H9 (cell line): ENCODE results near the gene C19orf47. TPM values are rescaled to one million over a fixed set of nuclear protein-coding genes. Genes with fewer than 3 reads are reported as not detected.

Experiments
- DNase-seq: peaks from one replicate; pipeline ENCODE4 v3.0.0-alpha.2; 2017
- H2AFZ ChIP-seq: one replicate; pipeline ENCODE4 v1.6.1; 2013; ENCODE audit warnings: mild to moderate bottlenecking, low read length, control low read depth, moderate library complexity
- H2AK5ac ChIP-seq: 2 replicates; pipeline ENCODE4 v1.6.1; 2013; ENCODE audit warnings: low read length, control low read depth, mixed read lengths; ENCODE audit not compliant: insufficient read length
- H2BK120ac ChIP-seq: one replicate; pipeline ENCODE4 v1.6.1; 2013; ENCODE audit warnings: low read depth, mild to moderate bottlenecking, low read length, control low read depth, inconsistent platforms; ENCODE audit not compliant: poor library complexity, severe bottlenecking
- H2BK12ac ChIP-seq: 2 replicates; pipeline ENCODE4 v1.6.1; 2013; ENCODE audit warnings: low read length, control low read depth, mixed read lengths, low read depth; ENCODE audit not compliant: insufficient read length
- H2BK15ac ChIP-seq: 2 replicates; pipeline ENCODE4 v1.6.1; 2013; ENCODE audit warnings: low read depth, low read length, control low read depth
- H2BK20ac ChIP-seq: one replicate; pipeline ENCODE4 v1.6.1; 2013; ENCODE audit warnings: low read depth, mild to moderate bottlenecking, low read length, control low read depth, inconsistent platforms; ENCODE audit not compliant: poor library complexity, severe bottlenecking
- H2BK5ac ChIP-seq: 2 replicates; pipeline ENCODE4 v1.6.1; 2013; ENCODE audit warnings: low read length, control low read depth, mixed read lengths; ENCODE audit not compliant: insufficient read length
- H3K14ac ChIP-seq: 2 replicates; pipeline ENCODE4 v1.6.1; 2013; ENCODE audit warnings: low read length, control low read depth; ENCODE audit not compliant: insufficient read depth
- H3K18ac ChIP-seq: 2 replicates; pipeline ENCODE4 v1.6.1; 2013; ENCODE audit warnings: low read depth, mild to moderate bottlenecking, mixed read lengths, low read length, control low read depth; ENCODE audit not compliant: insufficient read length
- H3K23ac ChIP-seq: 2 replicates; pipeline ENCODE4 v1.6.1; 2013; ENCODE audit warnings: low read length, control low read depth, mixed read lengths, low read depth; ENCODE audit not compliant: insufficient read length
- H3K23me2 ChIP-seq: 2 replicates; pipeline ENCODE4 v1.6.1; 2013; ENCODE audit warnings: low read depth, mild to moderate bottlenecking, mixed read lengths, low read length, control low read depth; ENCODE audit not compliant: insufficient read length, poor library complexity, severe bottlenecking
- H3K27ac ChIP-seq: 2 replicates; pipeline ENCODE4 v1.5.1; 2013; ENCODE audit warnings: low read length, control low read depth, mixed read lengths, low read depth; ENCODE audit not compliant: insufficient read length
- H3K27me3 ChIP-seq: 2 replicates; pipeline ENCODE4 v1.6.1; 2013; ENCODE audit warnings: low read length, control low read depth, inconsistent platforms; ENCODE audit not compliant: insufficient read depth
- H3K4ac ChIP-seq: 2 replicates; pipeline ENCODE4 v1.6.1; 2013; ENCODE audit warnings: low read depth, mild to moderate bottlenecking, control low read depth, inconsistent platforms, low read length, moderate library complexity
- H3K4me1 ChIP-seq: 2 replicates; pipeline ENCODE4 v1.6.1; 2013; ENCODE audit warnings: low read length, control low read depth, inconsistent platforms; ENCODE audit not compliant: insufficient read depth
- H3K4me2 ChIP-seq: 2 replicates; pipeline ENCODE4 v1.6.1; 2013; ENCODE audit warnings: low read length, control low read depth, mixed read lengths; ENCODE audit not compliant: insufficient read length, insufficient read depth
- H3K56ac ChIP-seq: 2 replicates; pipeline ENCODE4 v1.6.1; 2013; ENCODE audit warnings: low read depth, mild to moderate bottlenecking, mixed read lengths, low read length, control low read depth; ENCODE audit not compliant: insufficient read length
- H3K79me1 ChIP-seq: 2 replicates; pipeline ENCODE4 v1.6.1; 2013; ENCODE audit warnings: low read depth, mild to moderate bottlenecking, moderate library complexity, low read length, control low read depth, inconsistent platforms; ENCODE audit not compliant: insufficient read depth, poor library complexity, severe bottlenecking
- H3K79me2 ChIP-seq: 2 replicates; pipeline ENCODE4 v1.6.1; 2013; ENCODE audit warnings: low read length, control low read depth, inconsistent platforms; ENCODE audit not compliant: insufficient read depth
- H3K9ac ChIP-seq: 2 replicates; pipeline ENCODE4 v1.6.1; 2013; ENCODE audit warnings: low read length, control low read depth, mixed read lengths; ENCODE audit not compliant: insufficient read length; ENCODE audit errors: extremely low read depth
- H3K9me3 ChIP-seq: one replicate; pipeline ENCODE4 v1.6.1; 2013; ENCODE audit warnings: low read depth, low read length, inconsistent platforms; ENCODE audit not compliant: control insufficient read depth
- H3T11ph ChIP-seq: one replicate; pipeline ENCODE4 v1.6.1; 2013; ENCODE audit warnings: mild to moderate bottlenecking, low read length, control low read depth, inconsistent platforms
- H4K20me1 ChIP-seq: one replicate; pipeline ENCODE4 v1.6.1; 2013; ENCODE audit not compliant: control insufficient read depth, insufficient read length, insufficient read depth
- H4K5ac ChIP-seq: 2 replicates; pipeline ENCODE4 v1.6.1; 2013; ENCODE audit warnings: low read depth, mild to moderate bottlenecking, mixed read lengths, low read length, control low read depth; ENCODE audit not compliant: insufficient read length
- H4K8ac ChIP-seq: replicated peaks from 2 replicates; pipeline ENCODE4 v1.6.1; 2013; ENCODE audit warnings: low read length, control low read depth, mixed read lengths, low read depth; ENCODE audit not compliant: insufficient read length
- H4K91ac ChIP-seq: 2 replicates; pipeline ENCODE4 v1.6.1; 2013; ENCODE audit warnings: low read depth, mild to moderate bottlenecking, moderate library complexity, mixed read lengths, low read length, control low read depth; ENCODE audit not compliant: insufficient read length
- H3K27ac Mint-ChIP-seq, 3 experiments: 2 replicates in 2 of 3; 3 replicates in 1 of 3; pipeline ENCODE4 v1.8.0; 2020 to 2021; ENCODE audit warnings: mixed read lengths in 3 of 3, mild to moderate bottlenecking in 1 of 3, moderate library complexity in 1 of 3
- H3K27me3 Mint-ChIP-seq: 2 replicates; pipeline ENCODE4 v1.8.0; 2021; ENCODE audit warnings: low read depth, mild to moderate bottlenecking, moderate library complexity, mixed read lengths
- H3K36me3 Mint-ChIP-seq, 3 experiments: 2 replicates in 2 of 3; 3 replicates in 1 of 3; pipeline ENCODE4 v1.8.0; 2020 to 2021; ENCODE audit warnings: low read depth in 3 of 3, mixed read lengths in 3 of 3; ENCODE audit not compliant: insufficient read depth in 1 of 3
- H3K4me1 Mint-ChIP-seq, 2 experiments: 2 replicates each; pipeline ENCODE4 v1.8.0; 2020; ENCODE audit warnings: mixed read lengths in 2 of 2
- H3K4me3 Mint-ChIP-seq, 2 experiments: 2 replicates in 1 of 2; 3 replicates in 1 of 2; pipeline ENCODE4 v1.8.0; 2020 to 2021; ENCODE audit warnings: mild to moderate bottlenecking in 2 of 2, mixed read lengths in 2 of 2, moderate library complexity in 1 of 2
- H3K9me3 Mint-ChIP-seq, 2 experiments: 2 replicates in 1 of 2; 3 replicates in 1 of 2; pipeline ENCODE4 v1.8.0; 2020; ENCODE audit warnings: mild to moderate bottlenecking in 2 of 2, mixed read lengths in 2 of 2, moderate library complexity in 1 of 2
- whole genome bisulfite sequencing: extraction: QIAGEN DNeasy Blood & Tissue Kit; methylation state at CpG from one replicate; pipeline ENCODE4 v1.1.7; 2013; ENCODE audit warnings: missing lambda C conversion rate, low lambda C conversion rate, mixed read lengths; ENCODE audit not compliant: insufficient read length; ENCODE audit errors: extremely low coverage; 5-methylcytosine and 5-hydroxymethylcytosine counted together
- total RNA-seq: library from RNA; stranded (reverse); gene quantifications from 2 replicates; pipeline ENCODE4 v1.2.1, GENCODE V29; 2021
- TF ChIP-seq, protein P1 (sequence below): fragments of 200-600 bp; sonication (generic); conservative IDR thresholded peaks from 3 replicates; pipeline ENCODE4 v1.8.0; 2021; ENCODE audit warnings: antibody characterized with exemption, mild to moderate bottlenecking

The C19orf47 gene
- total RNA-seq, 1 experiment from 2014 or later, result 19.4 TPM

DNA sequence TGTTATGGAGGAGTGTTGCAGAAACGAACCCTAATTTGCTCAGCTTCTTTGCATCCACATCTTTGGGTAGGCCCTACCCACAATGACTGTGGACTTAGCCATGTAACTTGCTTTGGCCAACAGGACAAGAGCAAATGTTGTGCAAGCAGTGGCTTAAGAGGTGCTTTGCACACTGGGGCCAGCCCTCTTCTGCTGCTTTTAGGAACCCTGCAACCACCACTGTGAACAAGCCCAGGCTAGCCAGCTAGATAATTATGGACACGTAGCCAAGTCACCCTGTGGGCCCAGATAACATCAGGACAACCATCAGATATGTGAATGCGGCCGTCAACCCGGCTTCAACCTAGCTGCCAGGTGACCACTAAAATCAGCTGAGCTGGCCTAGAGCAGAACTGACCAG, 17.1 kb downstream of the C19orf47 start:
- no peak overlapping the region for H2BK12ac ChIP-seq
- H3K79me1 ChIP-seq, result no peaks in the 10 kb centered on the region
- H3K4me1 ChIP-seq, result no peaks in the 10 kb centered on the region; the same call in 1 of the 2 replicates
- no peaks in the 10 kb centered on the region for H4K20me1 ChIP-seq
- H2AFZ ChIP-seq, result no peak overlapping the region
- H2BK120ac ChIP-seq, result no peak overlapping the region
- H3K27me3 Mint-ChIP-seq, result no peaks in the 10 kb centered on the region
- no peaks in the 10 kb centered on the region for H3K79me2 ChIP-seq
- no peak overlapping the region for H4K8ac ChIP-seq
- no peak overlapping the region for H3K27ac ChIP-seq
- no peak overlapping the region for H3K27ac Mint-ChIP-seq
- no peaks in the 10 kb centered on the region for H3K9me3 Mint-ChIP-seq
- H3T11ph ChIP-seq, result no peak overlapping the region
- no peaks in the 10 kb centered on the region for H3K27me3 ChIP-seq
- H2BK5ac ChIP-seq, result no peak overlapping the region
- no peak overlapping the region for H3K4me3 Mint-ChIP-seq
- no peak overlapping the region for H2BK15ac ChIP-seq
- no peak overlapping the region for H4K5ac ChIP-seq
- H3K36me3 Mint-ChIP-seq, result peaks cover 17 to 65% (median 62%) of the 10 kb centered on the region in 3 experiments; a peak in 6 of 7 replicates
- H3K4me2 ChIP-seq, result no peak overlapping the region
- no peak for DNase-seq
- no peak overlapping the region for H3K56ac ChIP-seq
- H3K23me2 ChIP-seq, result no peaks in the 10 kb centered on the region
- H3K23ac ChIP-seq, result no peak overlapping the region
- peaks cover 7 to 10% of the 10 kb centered on the region in 2 experiments for H3K4me1 Mint-ChIP-seq
- H3K18ac ChIP-seq, result no peak overlapping the region
- no peak overlapping the region for H4K91ac ChIP-seq
- H3K9ac ChIP-seq, result no peak overlapping the region
- no peak overlapping the region for H2AK5ac ChIP-seq
- H3K14ac ChIP-seq, result no peak overlapping the region
- TF ChIP-seq, protein P1, sequence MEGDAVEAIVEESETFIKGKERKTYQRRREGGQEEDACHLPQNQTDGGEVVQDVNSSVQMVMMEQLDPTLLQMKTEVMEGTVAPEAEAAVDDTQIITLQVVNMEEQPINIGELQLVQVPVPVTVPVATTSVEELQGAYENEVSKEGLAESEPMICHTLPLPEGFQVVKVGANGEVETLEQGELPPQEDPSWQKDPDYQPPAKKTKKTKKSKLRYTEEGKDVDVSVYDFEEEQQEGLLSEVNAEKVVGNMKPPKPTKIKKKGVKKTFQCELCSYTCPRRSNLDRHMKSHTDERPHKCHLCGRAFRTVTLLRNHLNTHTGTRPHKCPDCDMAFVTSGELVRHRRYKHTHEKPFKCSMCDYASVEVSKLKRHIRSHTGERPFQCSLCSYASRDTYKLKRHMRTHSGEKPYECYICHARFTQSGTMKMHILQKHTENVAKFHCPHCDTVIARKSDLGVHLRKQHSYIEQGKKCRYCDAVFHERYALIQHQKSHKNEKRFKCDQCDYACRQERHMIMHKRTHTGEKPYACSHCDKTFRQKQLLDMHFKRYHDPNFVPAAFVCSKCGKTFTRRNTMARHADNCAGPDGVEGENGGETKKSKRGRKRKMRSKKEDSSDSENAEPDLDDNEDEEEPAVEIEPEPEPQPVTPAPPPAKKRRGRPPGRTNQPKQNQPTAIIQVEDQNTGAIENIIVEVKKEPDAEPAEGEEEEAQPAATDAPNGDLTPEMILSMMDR, result no peak
- no peak overlapping the region for H3K4ac ChIP-seq
- H2BK20ac ChIP-seq, result no peak overlapping the region
- H3K9me3 ChIP-seq, result no peaks in the 10 kb centered on the region
- WGBS, result no CpG with 5 or more reads among the region's 5 CpGs
